Limb (tissue), 2 donors: ENCODE measurements around the gene CEP152.
"Not testable (repeated sequence)": the region's sequence is repeated elsewhere in the genome, so short reads cannot be mapped to it uniquely, and the experiment has no call there.

Experiments used
- DNase-seq, 2 donors: peaks; one replicate each; pipeline ENCODE4 v3.0.0-alpha.2; 2016; ENCODE audit errors: extremely low spot score in 2 of 2

CEP152 gene, protein sequence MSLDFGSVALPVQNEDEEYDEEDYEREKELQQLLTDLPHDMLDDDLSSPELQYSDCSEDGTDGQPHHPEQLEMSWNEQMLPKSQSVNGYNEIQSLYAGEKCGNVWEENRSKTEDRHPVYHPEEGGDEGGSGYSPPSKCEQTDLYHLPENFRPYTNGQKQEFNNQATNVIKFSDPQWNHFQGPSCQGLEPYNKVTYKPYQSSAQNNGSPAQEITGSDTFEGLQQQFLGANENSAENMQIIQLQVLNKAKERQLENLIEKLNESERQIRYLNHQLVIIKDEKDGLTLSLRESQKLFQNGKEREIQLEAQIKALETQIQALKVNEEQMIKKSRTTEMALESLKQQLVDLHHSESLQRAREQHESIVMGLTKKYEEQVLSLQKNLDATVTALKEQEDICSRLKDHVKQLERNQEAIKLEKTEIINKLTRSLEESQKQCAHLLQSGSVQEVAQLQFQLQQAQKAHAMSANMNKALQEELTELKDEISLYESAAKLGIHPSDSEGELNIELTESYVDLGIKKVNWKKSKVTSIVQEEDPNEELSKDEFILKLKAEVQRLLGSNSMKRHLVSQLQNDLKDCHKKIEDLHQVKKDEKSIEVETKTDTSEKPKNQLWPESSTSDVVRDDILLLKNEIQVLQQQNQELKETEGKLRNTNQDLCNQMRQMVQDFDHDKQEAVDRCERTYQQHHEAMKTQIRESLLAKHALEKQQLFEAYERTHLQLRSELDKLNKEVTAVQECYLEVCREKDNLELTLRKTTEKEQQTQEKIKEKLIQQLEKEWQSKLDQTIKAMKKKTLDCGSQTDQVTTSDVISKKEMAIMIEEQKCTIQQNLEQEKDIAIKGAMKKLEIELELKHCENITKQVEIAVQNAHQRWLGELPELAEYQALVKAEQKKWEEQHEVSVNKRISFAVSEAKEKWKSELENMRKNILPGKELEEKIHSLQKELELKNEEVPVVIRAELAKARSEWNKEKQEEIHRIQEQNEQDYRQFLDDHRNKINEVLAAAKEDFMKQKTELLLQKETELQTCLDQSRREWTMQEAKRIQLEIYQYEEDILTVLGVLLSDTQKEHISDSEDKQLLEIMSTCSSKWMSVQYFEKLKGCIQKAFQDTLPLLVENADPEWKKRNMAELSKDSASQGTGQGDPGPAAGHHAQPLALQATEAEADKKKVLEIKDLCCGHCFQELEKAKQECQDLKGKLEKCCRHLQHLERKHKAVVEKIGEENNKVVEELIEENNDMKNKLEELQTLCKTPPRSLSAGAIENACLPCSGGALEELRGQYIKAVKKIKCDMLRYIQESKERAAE (N-terminal part only)

DNA sequence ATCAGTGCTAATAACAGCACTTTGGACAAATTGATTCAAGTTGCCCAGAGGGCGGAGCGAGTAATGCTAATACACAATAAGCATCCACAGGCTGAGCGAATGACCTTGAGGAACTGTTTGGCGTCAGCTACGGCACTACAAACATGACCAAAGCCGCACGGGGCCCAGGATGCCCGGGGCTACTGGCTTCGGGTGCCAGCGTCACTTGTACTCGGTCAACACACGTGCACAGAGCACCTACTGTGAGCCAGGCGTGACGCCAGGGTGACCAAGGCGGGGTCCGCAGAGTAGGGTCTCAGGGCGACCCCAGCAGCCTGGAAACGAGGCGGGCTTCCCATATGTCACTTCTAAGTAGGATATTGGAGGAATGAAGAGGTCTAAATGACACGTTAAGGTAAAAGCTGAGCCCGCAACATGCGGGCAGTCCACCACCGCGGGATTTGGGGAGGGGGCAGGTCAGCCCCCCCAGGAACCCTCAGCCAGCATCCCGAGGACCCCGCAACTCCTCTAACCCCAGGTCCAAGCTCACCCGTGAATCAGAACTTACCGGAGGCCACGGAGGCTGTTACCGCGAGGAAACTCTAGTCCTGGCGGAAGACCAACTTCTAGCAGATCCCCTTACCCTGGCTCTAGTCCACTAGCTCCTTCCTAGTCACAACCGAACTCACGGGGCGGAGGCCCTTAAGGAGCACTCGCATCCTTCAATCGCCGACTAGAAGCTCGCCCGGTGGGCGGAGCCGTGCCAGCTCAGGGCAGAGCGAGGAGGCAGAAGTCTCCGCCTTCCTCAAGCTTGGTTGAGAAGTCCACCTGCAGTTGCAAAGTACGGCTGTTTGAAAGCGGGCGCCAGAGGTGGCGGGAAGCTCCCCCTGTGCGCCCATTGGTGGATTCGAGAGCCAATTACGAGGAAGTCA, at the start of gene CEP152:
Gene CEP152 (minus strand): TSS at position 656 of the 911 bp plus-strand sequence. CDS start 5,420 bp downstream, outside the sequence.
- peak; percentile 98 for DNase-seq

DNA sequence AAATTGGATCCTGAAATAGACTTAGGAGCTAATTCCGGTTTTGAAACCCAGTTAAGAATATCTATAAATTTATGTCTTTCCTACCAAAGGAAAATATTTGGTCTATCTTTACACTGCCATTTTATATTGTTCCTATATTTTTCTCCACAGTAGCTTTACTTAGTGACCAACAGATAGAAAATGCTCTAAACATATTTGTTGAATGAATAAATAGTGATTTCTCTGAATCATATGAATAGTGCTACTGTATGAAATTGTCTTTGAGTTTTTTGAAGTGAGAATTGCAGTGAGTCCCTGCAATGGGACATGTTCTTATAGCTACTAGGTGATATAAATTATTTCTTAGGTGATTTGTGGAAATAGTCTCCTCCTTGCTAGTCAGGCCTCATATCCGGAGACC, 48.6 kb upstream of the CEP152 start:
- no peak for DNase-seq

DNA sequence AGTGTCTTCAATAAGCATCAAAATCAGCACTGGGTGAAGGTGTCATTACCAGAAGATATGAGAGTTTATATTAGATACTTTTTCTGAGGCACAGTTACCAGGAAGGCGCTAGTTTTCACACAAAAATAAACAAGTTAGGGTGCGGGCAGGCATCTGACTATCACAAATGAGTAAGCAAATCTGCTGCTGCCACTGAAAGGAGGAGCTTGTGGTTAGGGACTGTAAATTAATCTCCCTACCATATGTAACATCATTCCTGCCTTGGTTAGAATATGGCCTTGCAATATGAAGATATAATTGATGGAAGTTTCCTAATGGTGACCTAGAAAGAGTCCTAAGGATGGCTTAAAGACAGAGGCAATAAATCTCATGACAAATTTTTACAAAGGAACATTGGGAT, 47.5 kb upstream of the CEP152 start:
- DNase-seq, result no peak

DNA sequence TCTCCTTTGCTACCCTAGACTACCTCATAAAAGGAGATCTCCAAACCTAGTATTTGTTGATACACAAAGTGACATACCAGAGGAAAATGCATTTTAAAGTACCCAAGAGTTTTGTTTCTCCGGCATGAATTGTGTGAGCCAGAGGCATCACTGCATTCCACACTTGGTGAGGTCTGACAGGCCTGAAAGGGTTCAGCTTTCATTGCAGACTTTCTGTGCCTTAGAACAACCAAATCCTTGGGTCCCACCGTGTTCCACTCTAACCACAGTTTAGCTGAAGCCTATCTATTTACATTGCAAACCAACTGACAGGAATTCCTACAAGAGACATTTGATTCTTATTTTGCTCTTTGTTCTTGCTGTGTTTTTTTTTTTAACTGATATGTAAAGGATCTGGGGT, 46.1 kb upstream of the CEP152 start:
- DNase-seq, result no peak

DNA sequence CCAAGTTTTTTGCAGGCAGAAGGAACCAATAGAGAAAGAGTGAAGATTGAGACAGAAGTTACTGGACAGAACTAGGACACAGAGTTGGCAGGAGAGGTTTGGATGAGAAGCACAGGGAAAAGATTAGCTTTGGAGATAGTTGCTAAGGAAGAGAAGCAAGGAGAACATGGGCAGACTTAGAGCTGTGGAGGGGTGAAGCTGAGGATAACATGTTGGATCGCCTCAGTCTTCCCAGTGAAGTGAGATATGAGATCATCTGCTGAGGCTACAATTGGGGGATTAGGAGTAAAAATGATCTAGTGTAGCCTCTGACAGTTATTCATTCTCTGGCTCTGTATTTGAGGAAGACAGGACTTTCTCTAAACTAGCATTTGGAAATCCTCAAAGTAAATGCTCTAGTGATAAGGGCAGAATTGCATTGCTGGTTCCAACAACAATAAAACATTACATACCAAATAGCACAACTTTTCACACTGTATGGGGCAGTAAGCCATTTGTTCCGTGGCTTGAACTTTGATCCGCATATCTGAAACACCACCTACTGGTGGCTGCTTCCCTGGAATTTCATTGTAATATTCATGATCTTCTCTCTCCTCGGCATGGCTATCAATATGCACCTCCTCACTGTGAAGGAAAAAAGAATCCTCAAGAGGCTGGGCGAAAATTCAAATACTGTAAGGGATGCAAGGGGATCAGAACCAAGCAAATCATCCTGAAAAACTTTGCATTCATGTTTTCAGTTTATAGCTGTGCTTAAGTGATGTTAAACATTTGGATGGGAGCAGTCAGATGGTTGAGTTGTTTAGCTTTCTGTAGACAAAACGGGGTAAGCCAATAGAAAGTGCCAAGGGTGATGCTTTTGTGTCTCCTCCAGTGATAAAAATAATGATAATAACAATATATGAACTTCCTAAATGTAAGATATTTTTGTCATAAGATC, 44.9 kb upstream of the CEP152 start:
- DNase-seq, result peak in 1 of 2 donors; percentile 12

DNA sequence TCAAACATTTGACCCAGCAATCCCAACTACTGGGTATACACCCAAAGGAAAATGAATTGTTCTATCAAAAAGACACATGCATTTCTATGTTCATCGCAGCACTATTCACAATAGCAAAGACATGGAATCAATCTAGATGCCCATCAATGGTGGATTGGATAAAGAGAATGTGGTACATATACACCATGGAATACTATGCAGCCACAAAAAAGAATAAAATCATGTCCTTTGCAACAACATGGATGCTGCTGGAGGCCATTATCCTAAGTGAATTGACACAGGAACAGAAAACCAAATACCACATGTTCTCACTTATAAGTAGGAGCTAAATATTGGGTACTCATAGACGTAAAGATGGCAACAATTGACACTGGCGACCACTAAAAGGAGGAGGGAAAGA, 43.6 kb upstream of the CEP152 start:
- DNase-seq, result not testable (repeated sequence)

DNA sequence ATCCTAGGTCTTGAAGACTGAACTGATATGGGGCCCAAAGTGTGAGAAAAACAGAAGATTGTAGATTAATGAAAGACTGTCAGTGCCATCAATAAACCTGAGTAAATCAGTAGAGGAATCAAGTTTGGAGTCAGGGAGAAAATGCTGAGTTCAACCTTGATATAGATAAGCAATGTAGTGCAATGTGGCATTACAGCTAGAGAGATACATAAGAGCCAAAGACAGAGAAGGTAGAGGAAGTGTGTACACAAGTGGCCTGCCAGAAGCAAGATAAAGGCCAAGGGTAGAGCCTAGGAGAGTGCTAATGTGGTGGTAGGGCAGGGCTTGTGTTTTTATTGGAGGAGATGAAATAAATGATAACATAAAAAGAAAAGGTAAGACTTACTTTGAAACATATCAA, 41.1 kb upstream of the CEP152 start:
- no peak for DNase-seq

DNA sequence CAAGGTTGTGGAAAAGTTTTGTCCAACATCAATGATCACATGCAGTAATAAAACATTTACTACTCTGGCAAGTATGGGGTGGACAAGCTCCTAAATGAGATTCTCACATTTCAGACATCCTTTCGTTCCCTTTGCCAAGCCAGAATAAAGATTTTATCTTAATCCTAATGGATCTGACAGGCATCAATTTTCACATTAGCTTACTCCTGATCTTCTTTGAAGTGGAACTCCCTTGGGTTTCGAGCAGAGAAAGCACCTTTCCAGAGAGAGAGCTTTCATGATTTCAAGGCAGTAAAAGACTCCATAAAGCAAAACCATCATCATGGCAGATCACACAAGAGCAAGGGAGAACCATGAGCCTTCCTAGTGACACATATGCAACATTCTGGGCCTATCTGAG, 39.8 kb upstream of the CEP152 start:
- DNase-seq, result no peak

DNA sequence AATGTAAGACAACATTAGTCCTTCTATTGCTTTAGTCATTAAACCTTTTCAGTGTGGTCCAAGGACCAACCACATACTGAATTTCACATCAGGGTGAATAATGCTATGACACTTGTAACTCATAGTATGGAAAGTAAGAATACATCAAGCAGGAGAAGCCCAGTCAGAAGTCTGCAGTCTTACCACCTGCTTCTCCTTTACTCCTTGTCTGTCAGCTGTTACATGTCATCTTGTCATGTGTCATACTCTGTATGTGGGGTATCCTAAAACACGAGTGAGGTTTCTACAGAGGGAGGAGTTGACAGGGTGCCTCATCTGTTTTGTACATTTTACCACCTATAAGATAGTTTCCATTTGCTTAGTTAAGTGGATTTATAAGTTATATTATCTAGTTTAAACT, 34.3 kb upstream of the CEP152 start:
- no peak for DNase-seq

DNA sequence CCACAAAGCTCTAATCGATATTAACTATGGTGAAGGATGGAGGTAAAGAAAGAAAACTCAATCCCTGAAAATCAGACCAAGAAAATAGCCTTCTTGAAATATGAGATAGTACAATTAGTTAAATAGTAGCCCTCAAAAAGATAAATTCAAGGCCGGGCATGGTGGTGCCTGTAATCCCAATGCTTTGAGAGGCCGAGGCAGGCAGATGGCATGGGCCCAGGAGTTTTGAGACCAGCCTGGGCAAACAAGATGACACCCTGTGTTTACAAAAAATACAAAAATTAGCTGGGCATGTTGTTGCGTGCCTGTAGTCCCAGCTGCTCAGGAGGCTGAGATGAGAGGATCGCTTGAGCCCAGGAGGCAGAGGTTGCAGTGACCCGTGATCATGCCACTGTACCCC, 31.6 kb upstream of the CEP152 start:
- DNase-seq, result no peak

DNA sequence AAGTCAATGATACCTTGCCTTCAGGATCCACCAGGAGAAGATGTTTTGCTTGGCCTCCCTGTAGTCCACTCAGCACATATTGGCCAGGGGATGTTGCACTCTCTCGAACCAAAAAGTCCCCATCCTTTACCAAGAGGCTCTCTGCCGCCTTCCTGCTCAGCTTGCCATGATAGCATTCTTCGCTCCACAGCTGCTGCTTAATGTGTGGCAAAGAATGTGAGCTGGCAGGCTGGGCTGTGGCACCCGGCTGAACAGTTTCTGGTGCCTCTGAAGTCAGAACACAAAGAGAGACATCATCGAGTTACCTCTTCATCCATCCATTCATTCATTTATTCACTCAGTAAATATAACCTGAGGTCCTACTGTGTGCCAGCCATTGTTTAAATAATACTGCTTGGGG, 23.9 kb upstream of the CEP152 start:
- no peak for DNase-seq

DNA sequence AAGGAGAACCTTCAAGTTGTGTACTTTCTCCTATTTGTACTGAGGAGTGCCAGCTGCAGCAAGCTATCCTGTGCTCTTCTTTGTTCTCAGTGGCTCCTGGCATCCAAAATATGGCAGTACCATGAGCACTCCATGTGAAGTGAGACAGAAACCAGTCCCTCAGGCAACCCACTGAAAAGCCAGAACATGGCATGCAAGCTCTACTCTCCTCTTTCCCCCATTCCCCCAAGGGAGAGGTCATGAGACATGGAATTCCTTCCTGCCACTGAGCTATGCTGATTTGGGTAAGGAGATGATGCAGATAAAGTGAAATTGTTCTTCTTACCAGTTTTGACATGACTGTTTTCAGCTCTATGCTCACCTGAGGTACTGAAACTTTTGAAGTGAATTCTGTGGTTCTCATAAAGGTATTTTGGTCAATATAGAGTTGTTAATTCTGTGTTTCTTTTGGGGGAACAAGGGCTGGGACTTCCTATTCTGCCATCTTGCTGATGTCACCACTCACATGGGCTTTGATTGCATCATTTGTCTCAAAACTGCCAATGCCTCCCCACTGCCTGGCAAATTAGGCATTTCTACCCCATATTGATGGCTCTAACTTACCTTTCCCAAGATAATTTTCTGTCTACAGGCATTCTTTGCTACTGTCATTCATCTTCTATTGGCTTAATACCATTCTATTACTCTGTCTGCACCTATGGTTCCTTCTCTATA, 22.8 kb upstream of the CEP152 start:
- no peak for DNase-seq

DNA sequence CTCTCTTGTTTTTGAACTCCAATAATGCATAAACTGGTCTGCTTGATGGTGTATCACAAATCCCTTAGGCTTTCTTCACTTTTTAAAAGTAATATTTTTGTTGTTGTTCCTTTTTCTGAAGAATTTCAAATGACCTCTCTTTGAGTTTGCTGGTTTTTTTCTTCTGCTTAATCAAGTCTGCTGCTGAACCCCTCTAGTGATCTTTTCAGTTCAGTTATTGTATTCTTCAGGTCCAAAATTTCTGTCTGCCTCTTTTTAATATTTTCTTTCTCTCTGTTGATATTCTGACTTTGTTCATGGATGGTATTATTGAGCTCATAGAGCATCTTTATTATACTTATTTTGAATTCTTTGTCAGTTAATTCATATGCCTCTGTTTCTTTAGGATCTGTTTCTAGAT, 21.8 kb upstream of the CEP152 start:
- no peak for DNase-seq

DNA sequence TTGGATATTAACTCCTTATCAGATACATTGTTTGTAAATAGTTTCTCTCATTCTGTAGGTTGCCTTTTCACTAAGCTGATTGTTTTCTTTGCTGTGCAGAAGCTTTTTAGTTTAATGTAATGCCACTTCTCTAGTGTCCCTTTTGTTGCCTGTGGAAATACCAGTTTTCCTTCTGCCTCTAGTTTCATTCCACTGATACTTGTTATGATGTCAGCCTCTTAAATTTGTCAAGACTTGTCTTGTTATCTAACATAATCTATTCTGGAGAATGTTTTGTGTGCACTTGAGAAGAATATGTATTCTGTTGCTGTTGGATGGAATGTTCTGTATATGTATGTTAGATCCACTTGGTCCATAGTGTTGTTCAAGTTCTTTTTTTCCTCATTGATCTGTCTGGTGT, 18.0 kb upstream of the CEP152 start:
- DNase-seq, result no peak

DNA sequence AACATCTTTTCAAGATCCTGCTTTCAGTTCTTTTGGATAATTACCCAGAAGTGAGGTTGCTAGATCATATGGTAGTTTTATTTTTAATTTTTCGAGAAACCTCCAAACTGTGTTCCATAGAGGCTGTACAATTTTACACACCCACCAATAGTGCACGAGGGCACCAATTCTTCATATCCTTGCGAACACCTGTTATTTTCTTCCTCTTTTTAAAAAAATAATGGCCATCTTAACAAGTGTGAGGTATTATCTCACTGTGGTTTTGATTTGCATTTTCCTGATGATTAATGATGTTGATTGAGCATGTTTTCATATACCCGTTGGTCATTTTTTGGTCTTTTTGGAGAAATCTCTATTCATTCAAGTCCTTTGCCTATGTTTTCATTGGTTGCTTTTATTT, 17.6 kb upstream of the CEP152 start:
- DNase-seq, result no peak

DNA sequence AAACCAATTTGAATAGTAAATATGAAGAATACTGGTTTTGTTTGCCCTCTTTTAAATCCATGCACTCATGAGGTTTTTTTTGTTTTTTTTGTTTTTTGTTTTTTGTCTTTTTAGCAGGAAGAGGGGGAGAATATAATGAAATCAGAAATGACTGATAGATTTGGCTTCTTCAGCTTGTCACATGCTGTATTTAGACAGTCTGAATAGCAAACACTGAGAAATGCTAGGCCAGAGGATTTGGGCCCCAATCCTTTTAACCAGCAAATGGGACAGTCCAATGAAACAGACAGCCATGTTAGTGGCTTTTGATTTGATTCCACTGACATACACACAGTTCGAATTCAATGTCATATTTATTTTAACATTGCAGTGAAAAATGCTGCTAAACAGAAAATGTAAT, 14.2 kb upstream of the CEP152 start:
- DNase-seq, result no peak

DNA sequence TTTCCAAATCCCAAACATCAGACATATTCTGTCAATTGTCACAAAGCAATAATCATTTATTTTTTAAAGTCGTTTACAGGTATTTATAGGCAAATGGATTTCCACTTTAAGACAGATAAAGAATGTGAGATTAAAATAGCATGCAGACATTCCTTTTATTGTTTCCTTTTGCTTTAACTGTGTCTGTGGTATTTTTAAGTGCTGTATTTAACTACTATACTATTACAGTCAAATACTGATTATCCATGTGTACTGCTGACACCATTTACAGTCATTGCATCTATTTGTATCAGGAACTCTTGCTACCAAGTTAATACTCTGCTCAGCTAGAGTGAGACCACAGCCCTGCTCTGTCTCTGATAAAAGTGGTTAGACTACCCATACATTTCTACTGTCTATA, 12.8 kb upstream of the CEP152 start:
- DNase-seq, result no peak

DNA sequence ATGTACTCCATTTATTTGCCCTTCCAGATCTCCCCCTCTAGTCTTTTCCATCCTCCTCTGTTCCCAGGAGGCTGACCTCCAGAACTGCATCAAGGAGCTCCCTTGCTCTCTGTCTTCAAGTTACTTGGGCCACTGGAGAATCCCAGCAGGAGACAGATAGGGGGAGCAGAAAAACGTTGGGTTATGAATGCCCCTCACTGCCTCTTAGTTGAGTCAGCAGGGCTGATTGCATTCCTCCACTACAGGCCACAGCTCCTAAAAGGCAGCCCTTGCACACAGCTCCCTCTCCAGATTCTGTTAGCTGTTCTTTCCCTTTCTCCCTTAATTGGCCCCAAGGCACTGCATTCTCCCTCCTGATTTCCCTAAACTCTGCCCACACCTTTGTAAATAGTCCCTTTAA, 12.4 kb upstream of the CEP152 start:
- no peak for DNase-seq

DNA sequence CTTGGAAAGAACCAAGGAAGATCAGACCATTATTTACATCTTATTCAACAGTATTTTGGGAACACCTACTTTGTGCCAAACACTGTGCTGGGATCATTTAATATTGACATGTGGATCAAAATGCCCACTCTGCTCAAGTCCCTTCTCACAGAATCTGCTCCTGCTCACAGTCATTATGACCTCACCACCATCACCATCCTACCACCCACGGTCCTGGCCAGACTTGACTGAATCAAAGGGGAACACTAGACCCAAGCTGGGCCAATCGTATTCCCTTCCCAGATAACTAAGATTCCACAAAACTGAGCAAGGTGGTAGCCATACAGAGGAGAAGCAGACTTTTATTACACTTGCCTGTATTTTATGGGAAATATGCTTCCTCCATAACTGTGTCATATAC, 3.4 kb upstream of the CEP152 start:
- no peak for DNase-seq
